Measurements from ENCODE around the gene CASP8. TPM values are rescaled to one million over a fixed set of nuclear protein-coding genes. Genes with fewer than 3 reads are reported as not detected.
A peak's percentile ranks its signal among the peaks of the same experiment; 100 is the strongest.

Gene CASP8
- 3.7 TPM for total RNA-seq
- long read RNA-seq, partial matches to known transcripts: 0 of 1 reads
- long read RNA-seq, other reads (novel, unspliced or antisense): 1 of 1 reads

DNA sequence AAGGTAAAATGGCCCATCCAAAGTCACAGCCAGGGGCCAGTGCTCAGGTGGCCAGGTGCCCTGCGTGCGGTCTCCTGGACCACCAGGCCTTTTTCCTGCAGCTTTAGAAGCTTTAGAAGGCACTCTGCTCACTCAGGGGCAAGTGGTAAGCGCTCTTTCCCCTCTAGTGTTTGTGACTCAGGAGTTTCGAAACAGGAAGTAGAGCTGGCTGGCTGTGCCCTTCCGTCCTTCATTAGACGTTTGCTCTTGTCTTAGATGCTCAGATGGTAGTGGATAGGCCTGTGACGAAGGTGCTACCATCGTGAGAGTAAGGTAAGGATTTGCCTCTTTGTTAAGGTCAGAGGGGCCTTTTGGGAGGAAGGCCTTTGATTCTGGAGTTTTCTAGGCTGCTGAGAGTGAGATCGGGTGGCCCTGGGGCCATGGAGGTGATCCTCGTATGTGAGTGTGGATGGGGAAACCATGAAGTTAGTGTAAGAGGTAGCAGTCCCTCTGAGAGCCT is at the start of gene CASP8:
Gene CASP8 (plus strand): TSS at position 235 of the 499 bp plus-strand sequence. CDS start 5,951 bp downstream, outside the sequence.
- Histone ChIP-seq H3K9me3 (replicated peaks) (no peaks in the 10 kb centered on the region), H3K27me3 (ENCODE audit: low read depth) (no peaks in the 10 kb centered on the region), H3K36me3 (no peaks in the 10 kb centered on the region), H3K4me1 (peaks cover 37% of the 10 kb centered on the region), H3K27ac (replicated peaks) (peak within 1 kb of the TSS; percentile 88), H3K4me3 (peak within 1 kb of the TSS; percentile 73)
- TF ChIP-seq, protein P1, sequence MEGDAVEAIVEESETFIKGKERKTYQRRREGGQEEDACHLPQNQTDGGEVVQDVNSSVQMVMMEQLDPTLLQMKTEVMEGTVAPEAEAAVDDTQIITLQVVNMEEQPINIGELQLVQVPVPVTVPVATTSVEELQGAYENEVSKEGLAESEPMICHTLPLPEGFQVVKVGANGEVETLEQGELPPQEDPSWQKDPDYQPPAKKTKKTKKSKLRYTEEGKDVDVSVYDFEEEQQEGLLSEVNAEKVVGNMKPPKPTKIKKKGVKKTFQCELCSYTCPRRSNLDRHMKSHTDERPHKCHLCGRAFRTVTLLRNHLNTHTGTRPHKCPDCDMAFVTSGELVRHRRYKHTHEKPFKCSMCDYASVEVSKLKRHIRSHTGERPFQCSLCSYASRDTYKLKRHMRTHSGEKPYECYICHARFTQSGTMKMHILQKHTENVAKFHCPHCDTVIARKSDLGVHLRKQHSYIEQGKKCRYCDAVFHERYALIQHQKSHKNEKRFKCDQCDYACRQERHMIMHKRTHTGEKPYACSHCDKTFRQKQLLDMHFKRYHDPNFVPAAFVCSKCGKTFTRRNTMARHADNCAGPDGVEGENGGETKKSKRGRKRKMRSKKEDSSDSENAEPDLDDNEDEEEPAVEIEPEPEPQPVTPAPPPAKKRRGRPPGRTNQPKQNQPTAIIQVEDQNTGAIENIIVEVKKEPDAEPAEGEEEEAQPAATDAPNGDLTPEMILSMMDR (IDR thresholded peaks at IDR 0.05; ENCODE audit: borderline replicate concordance): no peak
- intact Hi-C loops (cut with micrococcal nuclease): no loop called here
- no peak for DNase-seq

DNA sequence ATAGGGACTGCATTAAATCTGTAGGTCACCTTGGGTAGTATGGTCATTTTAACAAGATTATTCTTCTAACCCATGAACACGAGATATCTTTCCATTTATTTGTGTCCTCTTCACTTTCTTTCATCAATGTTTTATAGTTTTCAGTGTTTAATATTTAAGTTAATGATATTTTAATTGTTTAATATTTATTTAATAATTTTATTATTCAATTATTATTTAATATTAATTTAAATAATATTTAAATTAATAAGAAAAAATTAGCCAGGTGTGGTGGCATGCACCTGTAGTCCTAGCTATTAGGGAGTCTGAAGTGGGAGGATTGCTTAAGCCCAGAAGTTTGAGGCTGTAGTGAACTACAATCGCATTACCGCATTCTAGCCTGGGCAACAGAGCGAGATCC is 44.4 kb upstream of the CASP8 start:
- DNase-seq: no peak
- Histone ChIP-seq H3K36me3 (peaks cover 18% of the 10 kb centered on the region), H3K4me1 (peaks cover 27% of the 10 kb centered on the region), H3K27ac (replicated peaks) (no peak overlapping the region), H3K9me3 (replicated peaks) (no peaks in the 10 kb centered on the region), H3K27me3 (ENCODE audit: low read depth) (no peaks in the 10 kb centered on the region), H3K4me3 (no peak overlapping the region)
- intact Hi-C loops (cut with micrococcal nuclease): no loop called here
- TF ChIP-seq, protein P1 (IDR thresholded peaks at IDR 0.05; ENCODE audit: borderline replicate concordance): no peak

DNA sequence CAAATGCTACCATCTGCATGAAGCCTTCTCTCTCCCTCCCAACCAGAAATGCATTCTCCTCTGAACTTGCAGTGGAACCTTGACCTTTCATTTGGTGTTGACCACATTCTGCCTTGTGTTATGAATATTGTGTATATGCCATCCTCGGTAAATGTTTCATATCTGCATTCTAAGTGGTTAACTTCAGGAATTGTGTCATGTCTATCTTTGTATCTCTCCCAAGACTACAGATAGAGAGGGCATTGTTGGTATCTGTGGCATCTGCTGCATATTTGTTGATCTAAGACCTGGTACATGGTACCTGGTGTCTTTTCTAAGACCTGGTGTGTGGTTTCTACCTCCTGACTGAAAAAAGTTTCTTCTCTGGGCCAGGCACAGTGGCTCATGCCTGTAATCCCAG is 43.4 kb upstream of the CASP8 start:
- Histone ChIP-seq H3K27ac (replicated peaks) (no peak overlapping the region), H3K36me3 (peaks cover 18% of the 10 kb centered on the region), H3K4me1 (peaks cover 33% of the 10 kb centered on the region), H3K9me3 (replicated peaks) (no peaks in the 10 kb centered on the region), H3K4me3 (no peak overlapping the region), H3K27me3 (ENCODE audit: low read depth) (no peaks in the 10 kb centered on the region)
- TF ChIP-seq, protein P1 (IDR thresholded peaks at IDR 0.05; ENCODE audit: borderline replicate concordance): no peak
- no peak for DNase-seq
- intact Hi-C loops (cut with micrococcal nuclease): no loop called here

DNA sequence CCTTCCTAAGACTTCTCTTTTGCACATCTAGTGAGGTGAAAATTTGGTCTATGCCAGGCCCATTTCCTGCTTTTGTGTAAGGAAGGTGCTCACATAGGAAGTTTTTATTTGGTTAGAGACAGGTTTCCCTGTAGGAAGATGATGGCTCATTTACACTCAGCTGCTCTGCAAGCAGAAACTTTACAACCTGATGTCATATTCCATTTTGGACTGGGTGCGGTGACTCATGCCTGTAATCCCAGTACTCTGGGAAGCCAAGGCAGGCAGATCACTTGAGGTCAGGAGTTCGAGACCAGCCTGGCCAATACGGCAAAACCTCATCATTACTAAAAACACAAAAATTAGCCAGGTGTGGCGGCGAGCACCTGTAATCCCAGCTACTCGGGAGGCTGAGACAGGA is 41.6 kb upstream of the CASP8 start:
- H3K4me3 ChIP-seq: no peak overlapping the region
- intact Hi-C loops (cut with micrococcal nuclease): no loop called here
- no peak for DNase-seq
- peaks cover 18% of the 10 kb centered on the region for H3K36me3 ChIP-seq
- TF ChIP-seq, protein P1 (IDR thresholded peaks at IDR 0.05; ENCODE audit: borderline replicate concordance): no peak
- H3K9me3 ChIP-seq (replicated peaks): no peaks in the 10 kb centered on the region
- peak overlapping the region; percentile 59 for H3K27ac ChIP-seq (replicated peaks)
- H3K27me3 ChIP-seq (ENCODE audit: low read depth): no peaks in the 10 kb centered on the region
- H3K4me1 ChIP-seq: peaks cover 33% of the 10 kb centered on the region

DNA sequence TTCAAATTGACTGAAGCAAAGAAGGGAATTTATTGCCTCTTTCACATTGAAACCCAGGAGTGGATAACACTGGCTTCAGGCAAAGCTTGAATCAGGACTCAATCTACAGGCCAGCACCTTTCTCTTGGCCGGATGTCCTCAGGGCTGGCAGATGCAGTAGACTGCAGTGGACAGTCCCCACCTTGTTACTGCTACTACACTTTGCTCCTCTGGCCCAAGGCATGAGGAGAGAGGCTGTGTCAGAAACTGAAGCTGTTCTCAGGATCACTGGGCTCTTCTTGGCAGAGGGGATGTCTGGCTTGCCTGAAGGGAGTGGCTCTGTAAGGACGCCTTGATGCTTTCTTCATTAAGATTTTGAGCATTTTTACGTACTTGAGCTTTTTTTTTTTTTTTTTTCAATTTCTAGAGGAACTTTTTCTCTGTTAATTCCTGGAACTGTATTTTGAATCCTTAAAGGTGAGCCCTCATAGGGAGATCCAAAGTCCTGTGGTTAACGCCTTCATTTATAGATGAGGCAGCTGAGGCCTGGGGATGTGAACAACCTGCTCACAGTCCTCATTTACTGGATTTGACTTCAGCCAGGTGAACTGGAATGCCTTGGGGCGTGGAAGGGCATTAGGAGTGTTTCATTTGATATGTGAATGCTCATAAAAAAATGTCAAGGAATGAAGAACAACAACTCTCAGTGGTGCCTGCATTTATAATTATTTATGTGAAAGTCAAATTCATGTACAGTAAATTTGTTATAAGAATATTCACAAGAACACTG is 40.8 kb upstream of the CASP8 start:
- peak overlapping the region; percentile 59 for H3K27ac ChIP-seq (replicated peaks)

More for the DNA sequence above, 40.8 kb upstream of the CASP8 start:
- DNase-seq: no peak
- TF ChIP-seq, protein P1 (IDR thresholded peaks at IDR 0.05; ENCODE audit: borderline replicate concordance): no peak
- Histone ChIP-seq H3K9me3 (replicated peaks) (no peaks in the 10 kb centered on the region), H3K4me3 (no peak overlapping the region), H3K27me3 (ENCODE audit: low read depth) (no peaks in the 10 kb centered on the region), H3K4me1 (peaks cover 33% of the 10 kb centered on the region), H3K36me3 (peaks cover 18% of the 10 kb centered on the region)
- intact Hi-C loops (cut with micrococcal nuclease): no loop called here

Data from left ventricle myocardium inferior (tissue), 1 donor.